ENCODE data around the gene ECE1. TPM values are rescaled to one million over a fixed set of nuclear protein-coding genes. Genes with fewer than 3 reads are reported as not detected.
"Not testable (repeated sequence)": the region's sequence is repeated elsewhere in the genome, so short reads cannot be mapped to it uniquely, and the experiment has no call there.

The ECE1 gene
- total and polyA plus RNA-seq, 7 experiments from 2014 or later: 21.3 to 97.4 (median 71.2) TPM

- H3K36me3 Mint-ChIP-seq: peaks cover 6 to 32% (median 12%) of the 10 kb centered on the region in 5 donors
- H3K9me3 Mint-ChIP-seq: no peaks in the 10 kb centered on the region
- Histone ChIP-seq H3K4me1 (ENCODE audit: control insufficient read depth in 2 of 2, insufficient read depth in 2 of 2, low read length in 2 of 2) (no peaks in the 10 kb centered on the region), H3K9me3 (ENCODE audit: control insufficient read depth in 2 of 3, low read length in 3 of 3) (no peaks in the 10 kb centered on the region), H3K27ac (ENCODE audit: low read depth, low read length) (no peak overlapping the region), H3K36me3 (ENCODE audit: control insufficient read depth in 2 of 3, insufficient read depth in 3 of 3, low read length in 3 of 3) (peaks cover 9 to 73% (median 10%) of the 10 kb centered on the region in 3 experiments), H3K27me3 (ENCODE audit: control insufficient read depth in 2 of 2, insufficient read depth in 2 of 2, low read length in 2 of 2) (no peaks in the 10 kb centered on the region), H3K4me3 (ENCODE audit: low read length) (no peak overlapping the region)
- peaks cover 0 to 7% (median 6%) of the 10 kb centered on the region in 7 donors for H3K4me1 Mint-ChIP-seq
- ATAC-seq (no peak), DNase-seq (no peak)
- no peak overlapping the region for H3K4me3 Mint-ChIP-seq
- ChIA-PET POLR2A (interaction anchor here (0.7 kb wide), 1 partner anchor 37 kb away, joined by 3 read pairs; no protein-coding TSS in a partner anchor), CTCF (interaction anchor here (0.7 to 1.2 kb wide), 2 partner anchors 25 to 521 kb away, joined by 3 to 7 read pairs; no protein-coding TSS in a partner anchor)
- H3K27ac Mint-ChIP-seq: peak overlapping the region in 2 of 9 donors; percentile 48 to 74
- intact Hi-C loops (cut with micrococcal nuclease): no loop called here
- no peaks in the 10 kb centered on the region for H3K27me3 Mint-ChIP-seq
Measured at GRCh38 chr1:21220815-21221214, 69.4 kb downstream of the ECE1 start.

- H3K9me3 Mint-ChIP-seq: no peaks in the 10 kb centered on the region
- peaks cover 0 to 8% (median 6%) of the 10 kb centered on the region in 7 donors for H3K4me1 Mint-ChIP-seq
- Histone ChIP-seq H3K9me3 (ENCODE audit: control insufficient read depth in 2 of 3, low read length in 3 of 3) (no peaks in the 10 kb centered on the region), H3K4me1 (ENCODE audit: control insufficient read depth in 2 of 2, insufficient read depth in 2 of 2, low read length in 2 of 2) (no peaks in the 10 kb centered on the region), H3K27me3 (ENCODE audit: control insufficient read depth in 2 of 2, insufficient read depth in 2 of 2, low read length in 2 of 2) (no peaks in the 10 kb centered on the region), H3K36me3 (ENCODE audit: control insufficient read depth in 2 of 3, insufficient read depth in 3 of 3, low read length in 3 of 3) (peaks cover 7 to 62% (median 10%) of the 10 kb centered on the region in 3 experiments), H3K4me3 (ENCODE audit: low read length) (no peak overlapping the region), H3K27ac (ENCODE audit: low read depth, low read length) (no peak overlapping the region)
- ChIA-PET CTCF (no interaction called here), POLR2A (no interaction called here)
- no peak for ATAC-seq
- no peak for DNase-seq
- intact Hi-C loops (cut with micrococcal nuclease): no loop called here
- peaks cover 6 to 27% (median 9%) of the 10 kb centered on the region in 5 donors for H3K36me3 Mint-ChIP-seq
- H3K27me3 Mint-ChIP-seq: no peaks in the 10 kb centered on the region
- H3K27ac Mint-ChIP-seq: no peak overlapping the region
- no peak overlapping the region for H3K4me3 Mint-ChIP-seq
Measured at GRCh38 chr1:21219674-21220073, 70.6 kb downstream of the ECE1 start.

DNA sequence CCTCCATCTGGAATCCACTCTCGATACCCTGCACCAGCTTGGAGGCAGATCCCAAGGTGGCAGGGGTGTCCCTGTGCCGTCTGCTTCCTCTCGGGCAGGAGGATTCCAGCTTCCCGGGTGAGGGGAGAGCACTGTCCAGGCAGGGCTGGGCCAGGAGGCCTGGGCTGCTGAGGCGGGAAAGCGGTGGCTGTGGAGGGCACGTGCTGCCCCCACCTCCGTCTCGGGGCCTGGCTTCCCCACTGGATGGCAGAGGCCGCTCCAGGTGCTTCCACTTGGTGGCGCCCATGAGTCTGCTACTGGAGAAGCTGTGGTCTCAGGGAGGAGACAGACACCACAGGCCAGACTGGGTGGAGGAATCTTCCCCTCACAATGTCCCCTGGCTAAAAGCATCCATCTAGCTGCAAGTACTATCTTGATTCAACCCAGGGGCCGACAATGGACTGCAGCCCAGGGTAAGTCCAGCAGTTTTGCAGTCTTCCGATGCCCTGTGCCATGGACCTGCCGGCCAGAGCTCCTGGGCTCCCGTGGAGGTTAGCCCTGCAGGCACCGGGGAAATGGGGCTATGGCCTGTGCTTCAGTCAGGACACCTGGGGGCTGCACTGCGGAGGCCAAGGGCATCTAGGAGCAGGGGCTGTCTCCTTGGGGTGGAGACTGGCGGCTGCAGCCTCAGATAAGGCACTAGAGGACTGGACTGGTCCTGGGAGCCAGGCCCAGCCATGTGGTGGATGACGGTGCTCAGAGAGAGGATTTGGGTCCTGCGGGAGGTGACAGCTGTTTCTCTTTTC is 72.3 kb downstream of the ECE1 start:
- Mint-ChIP-seq H3K4me3 (no peak overlapping the region), H3K4me1 (peaks cover 0 to 8% (median 6%) of the 10 kb centered on the region in 7 donors), H3K9me3 (no peaks in the 10 kb centered on the region), H3K27me3 (no peaks in the 10 kb centered on the region), H3K36me3 (peaks cover 0 to 17% (median 6%) of the 10 kb centered on the region in 5 donors), H3K27ac (peak overlapping the region in 1 of 9 donors; percentile 38)
- intact Hi-C loops (cut with micrococcal nuclease): loop anchor here (1.0 kb wide), 2 partner anchors 37 to 150 kb away; no protein-coding TSS in a partner anchor
- ATAC-seq: peak; percentile 38
- peaks cover 0 to 50% (median 10%) of the 10 kb centered on the region in 3 experiments for H3K36me3 ChIP-seq (ENCODE audit: control insufficient read depth in 2 of 3, insufficient read depth in 3 of 3, low read length in 3 of 3)
- peak in 5 of 9 donors; percentile 10 to 36 (median 15) for DNase-seq
- CTCF ChIA-PET: interaction anchor here (0.6 to 2.8 kb wide), 7 partner anchors 14 to 182 kb away, joined by 3 to 19 read pairs (median 4); no protein-coding TSS in a partner anchor
- H3K4me3 ChIP-seq (ENCODE audit: low read length): no peak overlapping the region
- no peaks in the 10 kb centered on the region for H3K27me3 ChIP-seq (ENCODE audit: control insufficient read depth in 2 of 2, insufficient read depth in 2 of 2, low read length in 2 of 2)
- no peak overlapping the region for H3K27ac ChIP-seq (ENCODE audit: low read depth, low read length)
- no peaks in the 10 kb centered on the region for H3K4me1 ChIP-seq (ENCODE audit: control insufficient read depth in 2 of 2, insufficient read depth in 2 of 2, low read length in 2 of 2)
- no peaks in the 10 kb centered on the region for H3K9me3 ChIP-seq (ENCODE audit: control insufficient read depth in 2 of 3, low read length in 3 of 3)
- POLR2A ChIA-PET: no interaction called here

DNA sequence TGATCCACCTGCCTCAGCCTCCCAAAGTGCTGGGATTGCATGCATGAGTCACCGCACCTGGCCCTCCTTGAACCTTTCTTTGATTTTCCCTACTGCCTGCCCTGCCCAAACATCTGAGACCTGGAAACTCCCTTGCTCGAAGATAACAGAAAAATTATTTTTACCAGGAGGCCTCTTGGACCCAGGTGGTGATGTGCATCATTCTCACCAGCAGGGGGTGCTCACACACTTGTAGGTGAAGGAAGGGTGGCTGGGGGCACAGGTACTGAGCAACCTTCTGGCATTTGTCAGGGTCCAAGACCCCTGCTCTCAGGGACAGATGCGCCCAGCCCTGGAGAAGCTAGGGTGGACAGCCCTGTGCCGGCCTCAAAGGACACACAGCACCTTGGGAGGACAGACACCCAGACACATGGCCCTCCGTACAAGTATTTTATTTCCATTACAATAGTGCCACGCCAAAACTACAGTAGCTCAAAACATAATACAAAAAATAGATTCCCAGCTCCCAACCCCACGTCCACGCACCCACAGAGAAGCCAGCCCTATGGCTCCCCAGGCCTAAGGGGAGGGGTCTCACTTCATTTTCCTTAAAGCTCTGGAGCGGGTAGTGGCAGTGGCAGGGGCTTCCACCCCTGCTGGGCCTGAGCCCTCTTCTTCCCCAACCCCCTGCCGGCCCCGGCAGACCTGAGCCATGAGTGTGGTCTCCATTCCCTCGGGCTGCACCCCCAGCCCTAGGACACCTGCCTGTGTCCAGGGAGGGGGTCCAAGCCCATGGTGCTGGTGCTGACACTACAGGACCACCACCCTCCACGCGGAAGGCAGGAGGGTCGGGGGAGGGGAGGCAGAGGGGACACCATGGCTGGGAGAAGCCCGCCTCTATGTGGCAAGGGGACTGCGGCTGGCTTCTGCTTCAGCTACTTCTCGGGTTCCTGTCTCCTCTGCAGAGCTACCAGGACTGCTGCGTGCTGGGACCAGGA is 73.1 kb downstream of the ECE1 start:
- Mint-ChIP-seq H3K36me3 (peaks cover 0 to 16% (median 3%) of the 10 kb centered on the region in 5 donors), H3K4me3 (no peak overlapping the region), H3K9me3 (no peaks in the 10 kb centered on the region), H3K4me1 (peaks cover 0 to 8% (median 6%) of the 10 kb centered on the region in 7 donors), H3K27ac (peak overlapping the region in 8 of 9 donors; percentile 30 to 93 (median 70)), H3K27me3 (no peaks in the 10 kb centered on the region)
- intact Hi-C loops (cut with micrococcal nuclease): loop anchor here (1.0 kb wide), 2 partner anchors 38 to 151 kb away; no protein-coding TSS in a partner anchor
- no peaks in the 10 kb centered on the region for H3K9me3 ChIP-seq (ENCODE audit: control insufficient read depth in 2 of 3, low read length in 3 of 3)
- peaks cover 0 to 47% (median 8%) of the 10 kb centered on the region in 3 experiments for H3K36me3 ChIP-seq (ENCODE audit: control insufficient read depth in 2 of 3, insufficient read depth in 3 of 3, low read length in 3 of 3)
- no peaks in the 10 kb centered on the region for H3K4me1 ChIP-seq (ENCODE audit: control insufficient read depth in 2 of 2, insufficient read depth in 2 of 2, low read length in 2 of 2)
- POLR2A ChIA-PET: no interaction called here
- ATAC-seq: peak; percentile 82
- H3K4me3 ChIP-seq (ENCODE audit: low read length): no peak overlapping the region
- peak; percentile 37 to 66 (median 60) for DNase-seq
- H3K27ac ChIP-seq (ENCODE audit: low read depth, low read length): no peak overlapping the region
- no peaks in the 10 kb centered on the region for H3K27me3 ChIP-seq (ENCODE audit: control insufficient read depth in 2 of 2, insufficient read depth in 2 of 2, low read length in 2 of 2)
- CTCF ChIA-PET: interaction anchor here (0.6 to 2.8 kb wide), 6 partner anchors 15 to 279 kb away, joined by 3 to 19 read pairs (median 4); no protein-coding TSS in a partner anchor

GRCh38 chr1:21212126-21212525 is 78.1 kb downstream of the ECE1 start:
- Mint-ChIP-seq H3K27ac (no peak overlapping the region), H3K4me3 (no peak overlapping the region), H3K36me3 (no peaks in the 10 kb centered on the region), H3K27me3 (no peaks in the 10 kb centered on the region), H3K4me1 (peaks cover 0 to 9% (median 6%) of the 10 kb centered on the region in 7 donors), H3K9me3 (no peaks in the 10 kb centered on the region)
- H3K9me3 ChIP-seq (ENCODE audit: control insufficient read depth in 2 of 3, low read length in 3 of 3): no peaks in the 10 kb centered on the region
- ChIA-PET CTCF (no interaction called here), POLR2A (no interaction called here)
- H3K4me3 ChIP-seq (ENCODE audit: low read length): no peak overlapping the region
- no peak for DNase-seq
- no peak overlapping the region for H3K27ac ChIP-seq (ENCODE audit: low read depth, low read length)
- intact Hi-C loops (cut with micrococcal nuclease): no loop called here
- no peak for ATAC-seq
- no peaks in the 10 kb centered on the region for H3K4me1 ChIP-seq (ENCODE audit: control insufficient read depth in 2 of 2, insufficient read depth in 2 of 2, low read length in 2 of 2)
- H3K27me3 ChIP-seq (ENCODE audit: control insufficient read depth in 2 of 2, insufficient read depth in 2 of 2, low read length in 2 of 2): no peaks in the 10 kb centered on the region
- no peaks in the 10 kb centered on the region for H3K36me3 ChIP-seq (ENCODE audit: control insufficient read depth in 2 of 3, insufficient read depth in 3 of 3, low read length in 3 of 3)

DNA sequence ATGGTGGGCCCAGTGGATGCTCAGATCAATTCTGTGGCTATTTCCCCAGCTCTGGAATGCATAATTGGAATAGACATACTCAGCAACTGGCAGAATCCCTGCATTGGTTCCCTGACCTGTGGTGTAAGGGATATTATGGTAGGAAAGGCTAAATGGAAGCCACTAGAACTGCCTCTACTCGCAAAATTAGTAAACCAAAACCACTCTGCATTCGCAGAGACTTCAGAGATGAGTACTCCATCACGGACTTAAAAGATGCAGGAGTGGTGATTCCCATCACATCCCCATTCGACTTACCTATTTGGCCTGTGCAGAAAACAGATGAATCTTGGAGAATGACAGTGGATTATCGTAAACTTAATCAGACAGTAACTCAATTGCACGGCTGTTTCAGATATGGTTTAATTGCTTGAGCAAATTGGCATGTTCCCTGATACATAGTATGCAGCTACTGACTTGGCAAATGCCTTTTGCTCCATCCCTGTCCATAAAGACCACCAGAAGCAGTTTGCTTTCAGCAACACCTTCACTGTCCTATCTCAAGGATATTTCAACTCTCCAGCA is 82.0 kb downstream of the ECE1 start:
- H3K27ac Mint-ChIP-seq; intact Hi-C loops (cut with micrococcal nuclease); H3K9me3 Mint-ChIP-seq; H3K4me3 Mint-ChIP-seq; H3K36me3 ChIP-seq (ENCODE audit: control insufficient read depth in 2 of 3, insufficient read depth in 3 of 3, low read length in 3 of 3); H3K9me3 ChIP-seq (ENCODE audit: control insufficient read depth in 2 of 3, low read length in 3 of 3); H3K4me1 Mint-ChIP-seq; H3K4me1 ChIP-seq (ENCODE audit: control insufficient read depth in 2 of 2, insufficient read depth in 2 of 2, low read length in 2 of 2); CTCF ChIA-PET; H3K36me3 Mint-ChIP-seq; H3K27me3 Mint-ChIP-seq; ATAC-seq; DNase-seq; H3K4me3 ChIP-seq (ENCODE audit: low read length); H3K27me3 ChIP-seq (ENCODE audit: control insufficient read depth in 2 of 2, insufficient read depth in 2 of 2, low read length in 2 of 2); POLR2A ChIA-PET; H3K27ac ChIP-seq (ENCODE audit: low read depth, low read length): not testable (repeated sequence)

All from naive thymus-derived CD4-positive, alpha-beta T cell (primary cell).